ENCODE measurements around the gene LTN1.
A peak's percentile ranks its signal among the peaks of the same experiment; 100 is the strongest.
"Not testable (repeated sequence)": the region's sequence is repeated elsewhere in the genome, so short reads cannot be mapped to it uniquely, and the experiment has no call there.

LTN1 gene, protein sequence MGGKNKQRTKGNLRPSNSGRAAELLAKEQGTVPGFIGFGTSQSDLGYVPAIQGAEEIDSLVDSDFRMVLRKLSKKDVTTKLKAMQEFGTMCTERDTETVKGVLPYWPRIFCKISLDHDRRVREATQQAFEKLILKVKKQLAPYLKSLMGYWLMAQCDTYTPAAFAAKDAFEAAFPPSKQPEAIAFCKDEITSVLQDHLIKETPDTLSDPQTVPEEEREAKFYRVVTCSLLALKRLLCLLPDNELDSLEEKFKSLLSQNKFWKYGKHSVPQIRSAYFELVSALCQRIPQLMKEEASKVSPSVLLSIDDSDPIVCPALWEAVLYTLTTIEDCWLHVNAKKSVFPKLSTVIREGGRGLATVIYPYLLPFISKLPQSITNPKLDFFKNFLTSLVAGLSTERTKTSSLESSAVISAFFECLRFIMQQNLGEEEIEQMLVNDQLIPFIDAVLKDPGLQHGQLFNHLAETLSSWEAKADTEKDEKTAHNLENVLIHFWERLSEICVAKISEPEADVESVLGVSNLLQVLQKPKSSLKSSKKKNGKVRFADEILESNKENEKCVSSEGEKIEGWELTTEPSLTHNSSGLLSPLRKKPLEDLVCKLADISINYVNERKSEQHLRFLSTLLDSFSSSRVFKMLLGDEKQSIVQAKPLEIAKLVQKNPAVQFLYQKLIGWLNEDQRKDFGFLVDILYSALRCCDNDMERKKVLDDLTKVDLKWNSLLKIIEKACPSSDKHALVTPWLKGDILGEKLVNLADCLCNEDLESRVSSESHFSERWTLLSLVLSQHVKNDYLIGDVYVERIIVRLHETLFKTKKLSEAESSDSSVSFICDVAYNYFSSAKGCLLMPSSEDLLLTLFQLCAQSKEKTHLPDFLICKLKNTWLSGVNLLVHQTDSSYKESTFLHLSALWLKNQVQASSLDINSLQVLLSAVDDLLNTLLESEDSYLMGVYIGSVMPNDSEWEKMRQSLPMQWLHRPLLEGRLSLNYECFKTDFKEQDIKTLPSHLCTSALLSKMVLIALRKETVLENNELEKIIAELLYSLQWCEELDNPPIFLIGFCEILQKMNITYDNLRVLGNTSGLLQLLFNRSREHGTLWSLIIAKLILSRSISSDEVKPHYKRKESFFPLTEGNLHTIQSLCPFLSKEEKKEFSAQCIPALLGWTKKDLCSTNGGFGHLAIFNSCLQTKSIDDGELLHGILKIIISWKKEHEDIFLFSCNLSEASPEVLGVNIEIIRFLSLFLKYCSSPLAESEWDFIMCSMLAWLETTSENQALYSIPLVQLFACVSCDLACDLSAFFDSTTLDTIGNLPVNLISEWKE (N-terminal part only)

GRCh38 chr21:28992526-28993292 is at the start of gene LTN1:
Gene LTN1, minus strand, starts transcription at chr21:28992877. Its CDS starts 72 bp downstream, at chr21:28992805.
- peak; percentile 99 for DNase-seq

- DNase-seq, result no peak
Measured at GRCh38 chr21:29034678-29035077, 42.0 kb upstream of the LTN1 start.

GRCh38 chr21:29033871-29034270 is 41.2 kb upstream of the LTN1 start:
- DNase-seq, result no peak

DNA sequence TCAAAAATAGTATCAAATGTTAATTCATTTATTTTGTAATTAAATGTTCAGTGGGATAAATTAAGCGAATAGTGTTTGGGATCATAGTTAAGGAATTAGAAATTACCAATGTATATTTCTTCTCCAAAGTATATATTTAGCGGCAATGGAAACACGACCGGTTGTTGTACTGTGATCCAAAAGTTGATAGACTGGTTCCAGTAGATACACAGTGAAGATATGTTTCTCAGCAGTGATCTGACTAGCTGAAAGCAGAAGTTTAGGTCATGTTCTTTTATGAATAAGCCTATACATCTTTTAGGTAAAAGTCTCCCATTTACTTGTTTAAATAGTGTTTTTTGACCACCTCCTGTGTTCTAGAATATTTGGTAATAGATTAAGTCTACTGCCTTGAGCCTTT is 40.6 kb upstream of the LTN1 start:
- DNase-seq, result no peak

- DNase-seq, result no peak
Measured at GRCh38 chr21:29030909-29031308, 38.2 kb upstream of the LTN1 start.

DNA sequence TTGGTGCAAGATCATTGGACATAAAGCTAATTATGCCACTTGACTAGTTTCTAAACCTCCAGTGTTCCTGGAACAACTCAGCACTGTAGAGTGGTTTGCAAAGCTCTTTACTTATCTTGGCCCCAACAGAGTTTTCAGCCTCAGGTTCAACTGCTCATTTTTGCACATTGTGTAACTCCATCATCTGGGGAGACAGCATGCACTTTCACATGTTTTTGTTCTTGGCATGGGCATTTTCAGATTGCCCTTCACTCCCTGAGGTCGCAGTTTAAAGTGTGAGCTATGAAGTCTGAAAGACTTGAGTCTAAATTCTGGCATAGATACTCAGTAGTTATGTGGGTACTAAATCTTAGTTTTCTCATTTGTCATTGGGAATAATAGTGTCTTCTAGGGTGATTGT is 36.8 kb upstream of the LTN1 start:
- no peak for DNase-seq

- no peak for DNase-seq
Measured at GRCh38 chr21:29025328-29025713, 32.6 kb upstream of the LTN1 start.

GRCh38 chr21:29024474-29025327 is 32.0 kb upstream of the LTN1 start, which contains the start of gene USP16:
Gene USP16, plus strand, starts transcription at chr21:29024668. Its CDS starts 3,246 bp downstream, at chr21:29027914.
- DNase-seq, result peak; percentile 99

DNA sequence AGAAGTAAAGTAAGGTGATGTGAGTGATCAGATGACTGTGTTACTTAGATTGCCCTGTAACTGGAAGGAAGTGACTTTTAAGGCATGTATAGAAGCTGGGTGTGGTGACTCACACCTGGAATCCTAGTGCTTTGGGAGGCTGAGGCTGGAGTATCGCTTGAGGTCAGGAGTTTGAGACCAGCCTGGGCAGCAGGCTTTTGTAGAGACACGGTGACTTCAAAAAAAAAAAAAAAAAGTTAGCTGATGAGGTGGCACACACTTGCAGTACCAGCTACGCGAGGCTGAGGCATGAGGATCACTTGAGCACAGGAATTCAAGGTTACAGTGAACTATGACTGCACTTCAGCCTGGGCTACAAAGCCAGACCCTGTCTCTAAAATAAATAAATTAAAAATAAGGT is 29.5 kb upstream of the LTN1 start:
- DNase-seq, result no peak

GRCh38 chr21:29018540-29018939 is 25.9 kb upstream of the LTN1 start:
- DNase-seq, result no peak

DNA sequence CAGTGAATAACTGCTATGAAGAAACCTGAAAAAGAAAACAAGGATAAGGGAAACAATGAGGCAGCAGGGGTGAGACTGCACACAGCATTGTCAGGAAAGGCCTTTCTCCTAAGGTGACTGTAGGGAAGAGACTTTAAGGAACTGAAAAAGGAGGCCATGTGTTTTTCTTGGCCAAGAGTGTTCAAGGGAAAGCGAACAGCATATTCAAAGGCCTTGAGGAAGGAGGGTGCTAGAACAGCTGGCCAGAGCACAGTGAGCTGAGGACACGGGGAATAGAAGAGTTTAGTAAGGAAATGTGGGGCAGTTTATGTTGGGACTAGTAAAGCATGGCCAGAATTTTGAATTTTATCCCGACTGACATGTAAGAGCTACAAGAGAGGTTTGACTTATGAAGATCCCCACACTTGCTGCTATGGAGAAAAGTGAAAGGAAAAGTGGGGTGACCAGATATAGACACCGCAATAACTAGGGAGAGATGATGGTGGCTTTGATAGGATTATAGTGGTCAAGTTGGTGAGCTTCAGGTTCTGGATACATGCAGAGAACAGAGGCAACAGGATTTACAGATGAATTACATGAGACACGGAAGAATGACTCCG is 25.1 kb upstream of the LTN1 start:
- no peak for DNase-seq

GRCh38 chr21:29011236-29011635 is 18.6 kb upstream of the LTN1 start:
- DNase-seq, result not testable (repeated sequence)

DNA sequence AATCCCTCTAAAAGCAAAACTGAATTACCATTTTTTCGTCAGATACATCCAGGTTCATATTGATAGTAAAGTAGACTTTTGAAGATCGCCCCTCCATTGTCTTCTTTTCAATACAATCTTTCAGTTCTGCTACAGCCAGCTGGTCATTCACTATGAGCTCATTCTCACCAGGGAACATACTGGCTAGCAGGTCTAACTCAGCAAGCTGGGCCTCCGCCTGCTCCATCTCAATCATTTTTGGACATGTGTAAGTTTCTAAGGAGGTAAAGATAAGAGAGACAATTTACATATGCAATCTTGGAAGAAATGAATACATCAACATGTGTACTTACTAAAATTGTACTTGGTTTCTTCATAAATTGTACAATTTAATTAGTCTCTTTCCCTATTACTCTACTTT is 15.7 kb upstream of the LTN1 start:
- no peak for DNase-seq

- no peak for DNase-seq
Measured at GRCh38 chr21:29007810-29008209, 15.1 kb upstream of the LTN1 start.

- DNase-seq, result no peak
Measured at GRCh38 chr21:29007135-29007534, 14.5 kb upstream of the LTN1 start.

DNA sequence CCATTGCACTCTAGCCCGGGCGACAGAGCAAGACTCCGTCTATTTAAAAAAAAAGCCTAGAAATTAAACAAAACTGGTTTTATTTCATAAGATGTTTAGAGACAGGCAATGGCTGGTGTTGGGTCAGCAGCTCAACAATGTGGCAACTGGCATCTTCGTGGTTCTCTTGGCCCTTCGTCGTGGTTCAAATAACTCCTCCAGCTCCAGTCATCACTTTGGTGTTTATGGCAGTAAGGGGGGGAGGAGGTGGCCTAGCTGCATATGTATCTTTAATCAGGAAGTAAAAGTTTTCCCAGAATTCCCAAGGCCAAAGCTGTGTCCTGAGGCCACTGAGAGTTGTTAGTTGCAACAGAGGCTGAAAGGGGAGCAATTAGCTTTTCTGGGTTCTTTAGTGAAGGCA is 13.0 kb upstream of the LTN1 start:
- DNase-seq, result no peak

DNA sequence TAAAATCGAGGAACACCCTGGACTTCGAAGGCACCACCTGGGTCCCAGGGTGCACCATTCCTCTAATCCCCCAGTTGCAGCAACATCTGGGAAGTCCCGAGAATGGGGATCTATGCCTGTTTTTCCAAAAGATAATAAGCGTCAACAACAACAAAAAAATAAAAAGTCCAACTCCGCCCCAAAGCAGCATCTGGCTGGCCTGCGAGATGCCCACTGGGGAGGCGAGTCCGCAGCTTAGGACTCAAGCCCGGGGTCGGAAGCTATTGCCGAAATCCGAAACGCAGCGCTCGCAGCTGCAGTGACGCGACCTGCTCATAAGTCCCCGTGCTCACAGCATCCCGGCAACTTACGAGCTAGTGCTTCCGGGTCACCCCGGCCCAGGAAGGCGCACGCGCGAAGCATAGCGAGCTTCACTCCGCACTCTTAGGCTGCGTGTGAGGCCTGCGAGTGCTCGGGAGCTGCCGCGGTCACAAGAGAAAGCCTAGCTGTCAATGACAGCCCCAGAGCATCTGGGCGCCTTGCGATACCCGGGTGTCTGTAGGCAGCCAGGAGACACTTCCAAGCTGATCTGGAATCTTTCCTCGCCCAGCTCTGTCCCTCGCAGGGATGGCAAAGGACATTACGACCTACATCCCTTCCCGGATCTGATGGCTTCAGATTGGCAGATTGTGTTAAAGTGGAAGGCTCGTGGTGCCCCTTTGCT is 9.9 kb upstream of the LTN1 start:
- peak; percentile 97 for DNase-seq

- DNase-seq, result no peak
Measured at GRCh38 chr21:28993293-28993629, 584 bp upstream of the LTN1 start.

DNA sequence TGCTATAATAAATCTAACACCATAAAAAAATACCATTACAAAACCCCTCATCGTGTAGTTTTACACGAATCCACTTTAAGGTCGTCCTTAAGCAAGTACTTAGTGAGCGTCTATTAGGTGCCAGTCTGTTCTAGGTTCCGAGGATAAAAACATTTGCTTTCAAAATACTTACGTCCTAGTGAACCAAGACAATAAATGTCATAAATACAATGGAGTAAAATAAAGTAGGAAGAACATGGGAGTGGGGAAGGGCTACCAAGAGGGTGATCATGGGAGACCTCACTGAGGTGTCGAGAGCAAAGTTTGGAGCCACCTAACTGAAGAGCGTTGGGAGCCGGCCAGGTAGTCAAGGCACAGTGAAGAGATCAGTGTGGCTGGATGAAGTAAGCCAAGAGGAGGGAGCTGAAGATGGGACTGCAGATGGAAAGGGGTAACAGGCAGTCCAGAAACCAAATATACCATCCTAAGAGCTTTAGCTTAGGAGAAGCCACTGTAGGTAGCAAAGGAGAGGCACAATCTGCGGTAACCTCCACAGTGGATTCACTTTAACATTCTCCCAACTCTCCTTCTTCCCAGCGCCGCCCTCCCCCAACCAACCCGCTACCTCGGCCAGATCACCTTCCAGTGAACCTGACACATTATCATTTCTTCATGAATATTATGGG is 684 bp downstream of the LTN1 start:
- DNase-seq, result no peak

DNA sequence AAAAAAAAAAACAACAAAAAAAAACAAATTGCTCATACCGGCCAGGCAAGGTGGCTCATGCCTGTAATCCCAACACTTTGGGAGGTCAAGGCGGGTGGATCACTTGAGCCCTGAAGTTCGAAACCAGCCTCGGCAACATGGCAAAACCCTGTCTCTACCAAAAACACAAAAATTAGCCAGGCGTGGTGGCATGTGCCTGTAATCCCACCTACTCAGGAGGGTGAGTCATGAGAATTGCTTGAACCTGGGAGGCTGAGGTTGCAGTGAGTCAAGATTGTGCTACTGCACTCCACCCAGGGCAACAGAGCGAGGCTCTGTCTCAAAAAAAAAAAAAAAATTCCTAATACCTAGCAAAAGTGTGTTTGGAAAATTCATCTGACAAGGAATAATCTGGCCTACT is 4.5 kb downstream of the LTN1 start:
- not testable (repeated sequence) for DNase-seq

All from NCI-H1694 treated with DMSO at 0.1 percent for 48 hours (cell line).